RWPE1 (cell line): ENCODE measurements around the gene TMEM175.
A peak's percentile ranks its signal among the peaks of the same experiment; 100 is the strongest.
"Not testable (repeated sequence)": the region's sequence is repeated elsewhere in the genome, so short reads cannot be mapped to it uniquely, and the experiment has no call there.

ENCODE experiments used
- CTCF ChIA-PET: fragments of 350-600 bp; sonication (Branson Sonifier 250); formaldehyde crosslinking; extraction: SDS; loops from one replicate; lab custom pipeline; 2021; lab: Yijun Ruan, JAX
- POLR2A ChIA-PET: fragments of 400-600 bp; formaldehyde crosslinking; extraction: SDS; loops from one replicate; lab custom pipeline; 2020; ENCODE audit warnings: antibody characterized with exemption; ENCODE audit not compliant: low non-redundant PET; lab: Yijun Ruan, JAX
- DNase-seq: peaks from one replicate; pipeline ENCODE4 v3.0.0; 2012; ENCODE audit warnings: low spot score
- H3K27ac ChIP-seq: fragments of 450-650 bp; 2 replicates; pipeline ENCODE4 v1.5.1; 2017
- TF ChIP-seq, protein P1 (sequence below): fragments of 450-650 bp; conservative IDR thresholded peaks from 2 replicates; pipeline ENCODE4 v1.5.1; 2017; ENCODE audit warnings: low read depth, mild to moderate bottlenecking

TMEM175 gene

GRCh38 chr4:929096-929765 lies 3.0 kb upstream of the TMEM175 start:
- DNase-seq: no peak
- TF ChIP-seq, protein P1, sequence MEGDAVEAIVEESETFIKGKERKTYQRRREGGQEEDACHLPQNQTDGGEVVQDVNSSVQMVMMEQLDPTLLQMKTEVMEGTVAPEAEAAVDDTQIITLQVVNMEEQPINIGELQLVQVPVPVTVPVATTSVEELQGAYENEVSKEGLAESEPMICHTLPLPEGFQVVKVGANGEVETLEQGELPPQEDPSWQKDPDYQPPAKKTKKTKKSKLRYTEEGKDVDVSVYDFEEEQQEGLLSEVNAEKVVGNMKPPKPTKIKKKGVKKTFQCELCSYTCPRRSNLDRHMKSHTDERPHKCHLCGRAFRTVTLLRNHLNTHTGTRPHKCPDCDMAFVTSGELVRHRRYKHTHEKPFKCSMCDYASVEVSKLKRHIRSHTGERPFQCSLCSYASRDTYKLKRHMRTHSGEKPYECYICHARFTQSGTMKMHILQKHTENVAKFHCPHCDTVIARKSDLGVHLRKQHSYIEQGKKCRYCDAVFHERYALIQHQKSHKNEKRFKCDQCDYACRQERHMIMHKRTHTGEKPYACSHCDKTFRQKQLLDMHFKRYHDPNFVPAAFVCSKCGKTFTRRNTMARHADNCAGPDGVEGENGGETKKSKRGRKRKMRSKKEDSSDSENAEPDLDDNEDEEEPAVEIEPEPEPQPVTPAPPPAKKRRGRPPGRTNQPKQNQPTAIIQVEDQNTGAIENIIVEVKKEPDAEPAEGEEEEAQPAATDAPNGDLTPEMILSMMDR: no peak
- no peak overlapping the region for H3K27ac ChIP-seq
- POLR2A ChIA-PET: no interaction called here
- CTCF ChIA-PET: no interaction called here

GRCh38 chr4:930028-930551 lies 2.2 kb upstream of the TMEM175 start:
- CTCF ChIA-PET: no interaction called here
- TF ChIP-seq, protein P1: no peak
- POLR2A ChIA-PET: no interaction called here
- H3K27ac ChIP-seq: no peak overlapping the region
- no peak for DNase-seq

GRCh38 chr4:930827-931193 lies 1.4 kb upstream of the TMEM175 start:
- POLR2A ChIA-PET: no interaction called here
- CTCF ChIA-PET: interaction anchor here (0.6 kb wide), 1 partner anchor 55 kb away, joined by 14 read pairs; no protein-coding TSS in a partner anchor
- TF ChIP-seq, protein P1: no peak
- no peak for DNase-seq
- H3K27ac ChIP-seq: peak overlapping the region; percentile 79

GRCh38 chr4:931194-931959 lies 883 bp upstream of the TMEM175 start:
- peak; percentile 30 for DNase-seq
- TF ChIP-seq, protein P1: no peak
- H3K27ac ChIP-seq: peak overlapping the region; percentile 79
- ChIA-PET CTCF (interaction anchor here (0.6 kb wide), 1 partner anchor 56 kb away, joined by 14 read pairs; no protein-coding TSS in a partner anchor), POLR2A (no interaction called here)

GRCh38 chr4:932713-933070 lies 432 bp downstream of the TMEM175 start:
- POLR2A ChIA-PET: interaction anchor here (0.7 kb wide), 1 partner anchor 153 kb away, joined by 5 read pairs; no protein-coding TSS in a partner anchor

GRCh38 chr4:939508-939907 lies 7.2 kb downstream of the TMEM175 start:
- CTCF ChIA-PET, H3K27ac ChIP-seq: not testable (repeated sequence)
- POLR2A ChIA-PET: interaction anchor here (0.6 kb wide), 1 partner anchor 38 kb away, joined by 4 read pairs; no protein-coding TSS in a partner anchor

More at GRCh38 chr4:932713-933070, 432 bp downstream of the TMEM175 start:
- peak overlapping the region; percentile 79 for H3K27ac ChIP-seq
- CTCF ChIA-PET: no interaction called here
- TF ChIP-seq, protein P1: no peak
- DNase-seq: peak; percentile 23

More at GRCh38 chr4:939508-939907, 7.2 kb downstream of the TMEM175 start:
- DNase-seq: not testable (repeated sequence)
